Loucy (cell line): ENCODE data around the gene MANF.

Source experiments
- EZH2phosphoT487 ChIP-seq: fragments of 200-600 bp; IDR thresholded peaks from 2 replicates; pipeline ENCODE4 v1.6.1; 2018; ENCODE audit warnings: antibody characterized with exemption, mild to moderate bottlenecking, moderate library complexity, borderline replicate concordance
- TF ChIP-seq, protein P1 (sequence below): fragments of 200-600 bp; sonication (generic); conservative IDR thresholded peaks from 2 replicates; pipeline ENCODE4 v1.5.1; 2014; ENCODE audit warnings: mild to moderate bottlenecking, antibody characterized with exemption, low read length

GRCh38 chr3:51434746-51435327, 49.7 kb downstream of the MANF start:
- TF ChIP-seq, protein P1, sequence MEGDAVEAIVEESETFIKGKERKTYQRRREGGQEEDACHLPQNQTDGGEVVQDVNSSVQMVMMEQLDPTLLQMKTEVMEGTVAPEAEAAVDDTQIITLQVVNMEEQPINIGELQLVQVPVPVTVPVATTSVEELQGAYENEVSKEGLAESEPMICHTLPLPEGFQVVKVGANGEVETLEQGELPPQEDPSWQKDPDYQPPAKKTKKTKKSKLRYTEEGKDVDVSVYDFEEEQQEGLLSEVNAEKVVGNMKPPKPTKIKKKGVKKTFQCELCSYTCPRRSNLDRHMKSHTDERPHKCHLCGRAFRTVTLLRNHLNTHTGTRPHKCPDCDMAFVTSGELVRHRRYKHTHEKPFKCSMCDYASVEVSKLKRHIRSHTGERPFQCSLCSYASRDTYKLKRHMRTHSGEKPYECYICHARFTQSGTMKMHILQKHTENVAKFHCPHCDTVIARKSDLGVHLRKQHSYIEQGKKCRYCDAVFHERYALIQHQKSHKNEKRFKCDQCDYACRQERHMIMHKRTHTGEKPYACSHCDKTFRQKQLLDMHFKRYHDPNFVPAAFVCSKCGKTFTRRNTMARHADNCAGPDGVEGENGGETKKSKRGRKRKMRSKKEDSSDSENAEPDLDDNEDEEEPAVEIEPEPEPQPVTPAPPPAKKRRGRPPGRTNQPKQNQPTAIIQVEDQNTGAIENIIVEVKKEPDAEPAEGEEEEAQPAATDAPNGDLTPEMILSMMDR: peak; percentile 87
- no peak for TF ChIP-seq EZH2phosphoT487
